Cortex of kidney (tissue), 1 donor: ENCODE results near the gene NRG3.

ENCODE experiments used
- DNase-seq: peaks from one replicate; lab custom pipeline; 2025; lab: John Stamatoyannopoulos, UW

NRG3 gene

DNA sequence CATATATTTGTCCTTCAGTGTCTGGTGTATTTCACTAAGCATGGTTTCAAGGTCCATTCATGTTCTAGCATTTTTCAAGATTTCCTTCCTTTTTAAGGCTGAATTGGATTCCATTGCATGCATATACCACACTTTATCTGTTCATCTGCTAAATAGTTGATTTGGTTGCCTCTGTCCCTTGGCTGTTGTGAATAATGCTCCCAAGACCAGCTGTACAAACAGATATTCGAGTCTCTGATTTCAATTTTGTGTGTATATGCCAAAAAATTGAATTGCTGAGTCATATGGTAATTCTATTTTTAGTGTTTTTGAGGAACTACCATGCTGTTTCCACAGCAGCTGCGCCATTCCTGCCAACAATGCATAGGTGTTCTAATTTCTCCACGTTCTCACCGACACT lies 216.4 kb downstream of the NRG3 start:
- no peak for DNase-seq

DNA sequence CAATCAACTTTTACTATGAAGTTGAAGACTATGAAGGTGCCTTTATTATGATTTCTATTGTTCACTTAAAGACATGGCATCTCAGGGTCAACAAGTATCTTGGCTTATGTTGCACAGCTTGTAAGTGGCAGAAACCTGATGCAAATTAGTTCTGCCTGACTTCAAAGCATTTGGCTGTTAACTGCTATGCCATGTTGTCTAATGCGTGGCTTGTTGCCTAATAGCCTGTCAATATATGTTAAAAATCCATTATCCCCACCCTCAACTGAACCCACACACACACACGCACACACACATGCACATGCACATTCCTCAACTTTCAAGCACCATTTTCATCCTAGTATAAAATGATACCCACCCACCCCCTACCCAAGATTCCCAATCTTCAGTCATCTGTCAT lies 217.1 kb downstream of the NRG3 start:
- no peak for DNase-seq

DNA sequence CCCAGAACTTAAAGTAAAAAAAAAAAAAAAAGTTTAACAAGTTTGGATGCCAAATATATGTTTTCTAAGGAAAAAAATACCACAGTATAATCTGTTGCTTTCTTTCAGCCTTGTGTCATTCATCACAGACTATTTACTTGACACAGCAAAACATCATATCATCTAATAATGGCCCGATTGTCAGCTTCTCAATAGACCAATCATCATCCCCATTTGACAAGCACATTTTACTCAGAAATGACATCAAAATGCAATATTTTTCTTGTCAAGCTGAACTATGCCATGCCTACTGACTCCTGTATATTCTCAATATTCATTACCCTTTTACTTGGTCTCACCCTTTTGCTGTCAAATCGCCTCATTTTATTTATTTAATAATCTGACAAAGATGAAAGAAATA lies 249.7 kb downstream of the NRG3 start:
- DNase-seq, result no peak

DNA sequence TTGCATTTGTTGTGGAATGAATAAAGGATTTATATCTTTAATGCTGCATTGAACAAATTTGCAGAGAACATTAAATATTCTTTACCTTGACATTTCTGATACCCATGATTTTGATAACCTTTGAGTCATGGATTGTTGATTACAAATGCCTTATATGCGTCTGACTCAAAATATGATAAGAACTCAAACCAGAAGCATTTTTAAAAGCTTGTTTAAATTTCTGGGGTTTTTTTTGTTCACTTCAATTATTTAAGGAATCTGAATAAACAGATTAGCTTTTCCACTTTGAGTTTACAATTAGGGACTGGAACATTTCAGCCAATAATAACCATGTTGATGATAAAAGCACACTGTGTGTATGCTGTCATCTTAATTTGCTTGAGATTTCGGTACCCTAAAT lies 253.5 kb downstream of the NRG3 start:
- DNase-seq, result no peak

DNA sequence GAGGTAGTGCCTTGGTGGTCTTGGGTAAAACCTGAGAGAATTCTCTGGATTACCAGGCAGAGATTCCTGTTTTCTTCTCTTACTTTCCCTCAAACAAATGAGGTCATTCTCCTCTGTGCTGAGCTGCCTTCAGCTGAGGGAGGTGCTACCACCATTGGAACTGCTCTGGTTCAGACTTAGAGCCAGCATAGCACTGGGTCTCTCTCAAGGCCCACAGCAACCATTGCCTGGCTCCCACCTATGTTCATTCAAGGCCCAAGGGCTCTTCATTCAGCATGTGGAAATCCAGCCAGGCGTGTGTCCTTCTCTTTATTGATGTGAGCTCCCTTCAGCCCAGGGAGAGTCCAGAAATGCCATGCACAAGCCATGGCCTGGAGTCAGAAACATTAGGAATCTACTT lies 261.1 kb downstream of the NRG3 start:
- DNase-seq, result no peak

DNA sequence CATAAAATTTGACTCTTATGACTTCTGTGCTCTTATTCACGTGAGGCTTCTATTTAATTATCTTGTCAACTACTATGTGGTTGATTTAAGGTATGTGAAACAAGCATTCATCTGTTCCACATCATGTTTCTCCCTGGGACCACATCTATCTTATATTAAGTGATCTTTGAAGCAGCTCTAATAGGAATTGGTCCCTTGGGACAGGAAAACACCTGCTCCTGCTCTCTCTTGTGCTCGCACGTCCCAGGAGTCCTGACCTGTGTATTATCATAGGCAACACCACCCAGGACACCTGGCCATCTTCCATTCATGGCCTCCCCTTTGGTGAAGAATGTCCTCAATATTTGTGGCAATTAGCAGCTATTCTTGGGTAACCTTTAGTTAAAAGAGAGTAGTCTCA lies 269.2 kb downstream of the NRG3 start:
- DNase-seq, result no peak

DNA sequence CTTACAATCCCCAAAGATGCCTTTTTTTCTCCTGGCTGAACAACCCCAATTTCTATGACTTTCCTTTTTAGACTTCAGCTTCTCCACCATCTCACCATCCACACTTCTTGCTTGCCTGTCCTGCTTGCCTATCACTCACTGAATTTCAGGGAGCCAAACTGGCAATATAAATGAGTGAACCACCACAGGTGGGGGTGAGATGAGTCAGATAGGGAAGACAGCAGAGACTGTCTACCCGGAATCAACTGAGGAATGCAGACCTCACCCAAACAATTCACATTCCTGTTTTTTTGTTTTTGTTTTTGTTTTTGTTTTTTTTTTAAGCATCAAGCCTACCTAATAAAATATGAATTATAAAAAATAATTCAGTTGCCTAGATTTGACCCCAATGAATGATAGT lies 273.8 kb downstream of the NRG3 start:
- no peak for DNase-seq

DNA sequence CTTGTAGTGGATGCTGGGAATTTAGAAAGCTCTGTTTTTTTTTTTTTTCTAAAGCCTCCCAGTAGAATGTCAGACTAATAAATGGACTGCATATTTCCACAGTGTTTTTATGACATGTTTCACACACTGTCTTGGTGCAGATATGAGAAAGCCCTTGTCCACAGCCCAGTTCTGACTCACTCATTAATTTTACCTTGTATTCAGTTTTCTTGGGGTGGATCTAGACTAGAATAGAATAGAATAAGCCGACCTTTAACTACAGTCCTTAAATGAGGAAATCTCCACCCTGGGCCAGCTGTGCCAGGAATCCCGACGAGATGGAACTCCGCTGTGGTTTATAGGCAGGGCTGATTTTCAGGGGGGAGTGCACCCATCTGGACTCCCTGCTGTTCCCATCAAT lies 274.7 kb downstream of the NRG3 start:
- DNase-seq, result no peak

DNA sequence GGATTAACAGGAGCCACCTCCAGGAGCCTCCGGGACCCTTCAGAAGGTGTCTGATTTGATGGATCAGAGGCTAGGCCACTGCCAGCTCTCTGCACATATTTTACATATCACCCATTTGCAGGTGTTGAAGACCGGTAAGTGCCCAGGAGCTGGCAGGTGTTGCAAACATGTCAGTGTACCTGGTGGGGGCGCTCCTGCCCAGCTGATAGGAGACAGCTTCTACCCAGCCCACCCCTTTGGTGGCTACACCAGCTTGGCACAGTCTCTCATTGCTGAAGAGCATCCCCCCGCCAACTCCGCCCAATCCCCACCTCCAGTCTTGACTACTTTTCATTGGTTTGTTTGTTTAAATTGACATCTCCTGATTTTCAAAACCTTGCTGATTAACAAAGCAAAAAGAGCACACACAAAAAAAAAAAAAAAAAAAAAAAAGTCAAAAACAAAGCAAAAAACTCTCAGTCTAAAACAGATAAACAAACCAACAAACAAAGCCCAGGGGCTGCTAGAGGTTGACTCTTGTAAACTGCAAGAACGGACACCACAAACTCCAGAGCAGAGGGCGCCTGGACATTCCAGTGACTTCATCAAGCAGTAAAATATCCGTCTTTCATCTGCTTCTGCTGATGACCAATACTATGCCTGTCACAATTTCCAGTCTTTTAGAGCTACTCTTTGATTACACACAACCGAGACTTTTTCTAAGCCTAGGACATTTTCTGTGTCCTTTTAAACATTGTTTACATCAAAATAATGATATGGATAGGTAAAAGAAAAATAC lies 275.3 kb downstream of the NRG3 start:
- DNase-seq, result no peak

DNA sequence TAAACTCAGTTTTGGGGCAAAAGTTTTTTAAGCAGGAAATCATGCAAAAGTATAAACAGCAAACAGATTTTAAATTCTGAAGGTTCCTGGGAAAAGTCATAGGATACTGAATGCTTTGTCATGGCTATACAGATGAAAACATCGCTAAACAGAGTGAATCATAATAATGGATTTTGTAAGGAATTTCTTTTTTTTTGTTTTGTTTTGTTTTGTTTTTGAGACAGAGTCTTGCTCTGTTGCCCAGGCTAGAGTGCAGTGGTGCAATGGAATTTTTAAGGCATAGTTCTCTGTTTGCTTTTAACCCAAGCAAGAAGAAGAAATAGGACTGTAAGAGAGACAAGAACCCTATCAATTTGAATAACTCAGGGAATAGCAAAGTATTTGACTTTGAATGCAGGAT lies 285.3 kb downstream of the NRG3 start:
- no peak for DNase-seq

DNA sequence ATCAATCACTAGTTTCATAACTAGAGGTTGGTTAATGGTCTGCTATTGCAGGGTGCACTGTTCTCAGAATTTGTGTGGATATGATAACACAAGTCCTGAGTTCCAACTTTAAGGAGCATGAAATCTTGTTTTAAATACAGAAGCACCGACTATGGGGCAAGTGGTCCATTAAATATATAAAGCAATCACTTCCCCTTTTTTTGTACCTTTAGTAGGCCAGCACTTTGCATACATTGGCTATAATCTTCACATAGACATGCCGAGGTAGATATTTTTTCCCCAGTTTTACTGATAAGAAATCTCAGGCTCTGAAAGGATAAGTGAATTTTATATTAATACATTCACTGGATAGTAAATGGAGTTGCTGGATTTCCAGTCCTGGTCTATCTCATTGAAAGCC lies 286.3 kb downstream of the NRG3 start:
- no peak for DNase-seq

DNA sequence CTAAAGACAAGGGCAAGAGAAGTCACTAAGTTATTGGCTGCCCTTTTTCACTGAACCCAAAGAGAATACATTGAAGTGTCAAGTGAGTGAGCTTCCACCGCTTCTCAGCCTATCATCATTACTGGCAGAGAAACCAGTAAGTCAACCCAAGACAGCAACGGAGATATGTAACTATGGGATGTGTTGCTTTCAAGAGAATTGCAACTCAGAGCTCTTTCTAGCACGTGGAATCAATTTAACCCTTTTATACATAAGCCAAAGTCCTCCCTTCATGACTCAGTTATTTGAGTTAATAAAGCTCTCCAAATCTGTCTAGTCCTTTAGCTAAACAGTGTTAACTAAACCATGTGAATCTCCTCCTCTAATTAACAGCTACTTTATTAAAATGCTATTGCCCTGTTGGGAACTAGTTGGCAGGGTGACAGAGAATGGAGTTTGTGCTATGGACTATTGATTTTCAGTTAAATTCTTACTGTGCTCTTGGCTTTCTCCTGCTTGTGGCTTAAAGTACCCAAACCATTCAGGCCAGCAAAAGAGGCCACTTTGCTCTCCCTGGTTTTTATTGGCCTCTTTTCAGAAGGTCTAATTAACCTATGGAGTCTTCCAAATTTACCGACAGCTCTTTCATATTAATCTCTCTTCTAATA lies 287.7 kb downstream of the NRG3 start:
- no peak for DNase-seq

DNA sequence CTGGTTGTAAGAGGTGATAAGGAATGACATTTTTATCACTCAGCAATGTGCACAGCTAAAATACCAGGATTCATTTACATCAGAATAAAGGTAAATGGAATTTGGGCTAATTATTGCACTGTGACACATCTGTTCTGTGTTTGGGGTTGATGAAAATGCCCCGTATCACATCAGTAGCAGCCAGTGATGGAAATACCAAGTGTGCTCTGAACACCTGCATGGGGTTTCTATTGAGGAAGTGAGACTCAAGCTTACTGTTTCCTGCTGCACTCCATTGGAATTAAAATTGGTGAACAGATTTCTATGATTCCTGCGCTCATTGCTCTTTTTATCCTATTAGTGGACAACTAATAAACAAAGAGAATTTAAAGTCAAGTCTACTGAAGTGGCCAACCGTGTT lies 296.9 kb downstream of the NRG3 start:
- DNase-seq, result no peak

DNA sequence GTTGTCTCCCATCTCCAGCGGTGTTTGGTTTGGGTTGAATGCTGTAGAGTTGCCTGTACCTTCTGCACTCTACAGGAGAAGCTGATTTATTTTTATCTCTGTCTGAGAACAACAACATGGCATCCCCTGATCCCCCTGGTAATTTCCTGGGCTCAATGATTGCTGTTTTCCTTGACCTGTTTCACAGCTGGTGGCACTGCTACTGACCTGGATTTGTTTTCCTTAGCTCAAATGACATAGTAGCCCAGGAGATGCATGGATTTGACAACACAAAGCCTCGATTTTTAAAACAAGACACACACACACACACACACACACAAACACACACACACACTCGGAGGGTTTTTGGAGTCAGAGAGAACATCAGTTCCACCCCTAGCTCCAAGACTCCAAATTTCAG lies 301.6 kb downstream of the NRG3 start:
- no peak for DNase-seq

DNA sequence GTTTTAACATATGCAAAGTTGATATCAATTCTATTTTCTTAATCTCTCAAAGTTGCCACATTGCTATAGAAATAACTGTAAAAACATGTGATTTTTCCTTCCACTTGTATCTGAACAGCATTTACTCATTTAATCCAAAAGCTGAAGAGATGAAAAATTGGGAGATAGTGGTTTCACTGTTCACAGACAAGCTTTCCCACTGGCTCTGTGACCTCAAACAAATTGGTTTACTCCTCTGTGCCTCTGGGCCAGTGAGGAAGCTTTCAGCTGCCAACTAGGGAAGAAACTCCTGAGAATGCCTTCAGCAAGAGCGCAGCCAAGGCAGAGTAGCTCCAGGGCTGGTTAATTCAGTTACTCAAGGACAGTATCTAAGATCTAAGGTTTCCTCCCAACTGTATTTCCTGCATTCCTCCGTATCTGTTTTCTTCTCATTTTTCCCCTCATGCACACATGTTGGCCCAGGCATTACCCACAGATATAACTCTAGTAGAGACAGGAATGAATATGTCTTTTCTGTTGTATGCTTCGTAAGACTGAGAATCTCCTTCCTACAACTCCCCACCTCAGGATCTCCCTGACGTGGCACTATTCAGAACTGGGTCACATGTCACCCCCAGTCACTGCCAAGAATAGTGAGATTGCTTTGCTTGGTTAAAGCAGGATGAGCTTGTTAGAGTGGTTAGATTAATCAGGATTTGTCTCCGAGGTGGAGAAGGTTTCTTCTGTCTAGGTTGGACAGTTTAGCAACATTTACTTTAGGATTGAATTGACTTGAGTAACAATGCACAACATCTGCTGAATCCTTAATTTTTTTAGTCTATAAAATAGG lies 315.7 kb downstream of the NRG3 start:
- no peak for DNase-seq

DNA sequence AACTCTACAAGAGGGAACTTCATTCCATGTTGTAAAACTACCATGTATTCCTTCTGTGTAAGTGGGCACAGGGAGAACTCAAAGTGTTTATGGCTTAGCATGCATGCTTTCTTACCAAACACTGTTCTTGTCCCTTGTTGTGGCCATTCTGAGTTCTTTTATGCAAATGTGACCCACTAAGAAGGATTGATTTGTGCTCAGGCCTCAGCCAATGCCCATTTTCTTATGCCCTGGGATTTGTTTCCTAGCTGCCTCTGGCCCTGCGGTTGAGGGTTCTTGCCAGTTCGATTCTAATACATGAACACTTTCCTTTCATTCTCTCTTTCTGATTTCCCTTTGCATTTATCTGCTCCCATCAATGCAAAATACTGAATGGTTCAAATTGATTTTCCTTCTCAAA lies 316.7 kb downstream of the NRG3 start:
- no peak for DNase-seq

DNA sequence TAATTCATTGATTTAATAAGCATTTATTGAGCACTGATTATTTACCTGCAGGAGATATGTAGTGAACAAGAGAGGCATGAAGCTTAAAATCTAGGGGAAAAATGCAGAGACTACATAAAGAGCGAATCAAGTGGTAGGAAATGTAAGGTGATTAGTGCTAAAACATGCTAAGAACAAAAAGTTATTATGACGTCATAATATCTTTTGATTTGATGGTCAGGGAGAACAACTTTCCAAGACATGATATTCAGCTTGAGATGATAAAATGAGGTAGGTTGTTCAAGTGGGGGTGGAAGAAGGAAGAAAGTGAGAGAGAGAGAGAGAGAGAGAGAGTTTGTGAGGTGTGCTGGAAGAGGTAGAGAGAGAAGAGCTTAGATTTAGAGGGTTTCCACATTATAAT lies 317.7 kb downstream of the NRG3 start:
- no peak for DNase-seq

DNA sequence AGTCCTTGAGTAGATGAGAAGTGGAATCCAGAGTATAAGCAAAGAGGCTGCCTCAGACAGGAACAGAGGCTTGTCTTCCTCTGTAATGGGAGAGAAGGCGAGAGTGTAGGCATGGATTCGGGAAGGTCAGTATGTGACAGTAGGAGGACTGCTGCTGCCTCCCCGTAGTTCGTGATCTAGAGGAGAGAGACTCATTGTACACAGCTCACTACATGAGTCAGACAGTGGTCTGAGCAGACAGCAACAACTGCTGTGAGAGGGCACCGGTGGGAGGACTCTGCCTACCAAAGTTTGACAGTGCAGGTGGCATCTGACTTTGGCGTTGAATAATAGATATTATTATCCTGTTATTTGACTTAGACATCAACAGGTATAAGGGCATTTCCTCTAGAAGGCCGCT lies 319.4 kb downstream of the NRG3 start:
- DNase-seq, result no peak

DNA sequence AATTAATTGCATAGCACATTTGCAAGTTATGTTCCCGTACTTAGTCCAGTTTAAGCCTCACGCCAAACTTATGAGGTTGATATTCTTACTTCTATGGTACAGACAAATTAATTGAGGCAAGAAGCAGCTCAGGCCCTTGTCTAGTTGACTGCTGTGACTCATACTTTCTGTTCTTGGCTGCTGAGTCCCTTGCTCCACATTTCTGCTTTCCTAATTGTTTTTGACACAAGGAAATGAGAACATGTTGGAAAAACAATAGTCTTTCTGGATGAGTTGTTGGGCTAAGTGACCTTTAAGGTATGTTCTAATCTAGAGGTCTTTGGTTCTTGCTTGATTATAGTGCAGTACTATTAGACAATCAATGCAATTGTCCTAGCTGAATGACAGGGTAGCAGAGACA lies 331.8 kb downstream of the NRG3 start:
- DNase-seq, result no peak

DNA sequence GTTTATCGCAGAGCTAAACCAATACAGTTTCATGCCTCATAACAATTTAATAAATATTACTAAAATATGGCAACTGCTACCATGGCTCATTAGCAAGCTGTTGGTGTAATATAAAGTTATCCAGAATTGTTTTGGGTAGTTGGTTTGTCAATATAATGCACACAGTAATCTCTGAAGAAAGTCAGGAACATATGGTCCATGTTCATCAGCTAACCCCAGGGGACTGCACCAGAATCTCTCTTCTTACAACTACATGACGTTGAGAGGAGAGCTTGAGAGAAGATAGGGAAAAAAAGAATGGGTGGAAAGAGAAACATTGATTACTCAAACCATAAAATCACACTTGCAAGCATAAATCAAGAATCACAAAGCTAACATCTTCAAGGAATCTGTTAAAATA lies 333.7 kb downstream of the NRG3 start:
- no peak for DNase-seq

DNA sequence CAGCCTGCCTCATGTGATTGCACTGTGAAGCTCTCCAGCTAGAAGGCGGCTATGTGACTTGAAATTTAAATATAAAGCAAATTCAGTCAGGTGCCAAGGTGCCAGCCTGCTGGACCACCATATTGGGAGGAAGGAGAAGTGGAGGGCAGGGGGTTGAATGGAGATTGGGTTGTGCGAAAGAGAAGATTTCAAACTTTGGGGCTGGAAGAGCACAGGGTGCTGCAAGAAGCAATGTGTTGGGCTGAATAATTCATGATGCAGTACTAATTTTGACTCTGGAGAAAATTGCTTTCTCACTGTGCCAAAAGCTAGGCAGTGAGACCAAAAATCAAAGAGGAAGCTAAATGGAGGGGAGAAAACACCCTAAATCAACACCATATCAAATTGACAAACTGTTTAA lies 335.3 kb downstream of the NRG3 start:
- no peak for DNase-seq

DNA sequence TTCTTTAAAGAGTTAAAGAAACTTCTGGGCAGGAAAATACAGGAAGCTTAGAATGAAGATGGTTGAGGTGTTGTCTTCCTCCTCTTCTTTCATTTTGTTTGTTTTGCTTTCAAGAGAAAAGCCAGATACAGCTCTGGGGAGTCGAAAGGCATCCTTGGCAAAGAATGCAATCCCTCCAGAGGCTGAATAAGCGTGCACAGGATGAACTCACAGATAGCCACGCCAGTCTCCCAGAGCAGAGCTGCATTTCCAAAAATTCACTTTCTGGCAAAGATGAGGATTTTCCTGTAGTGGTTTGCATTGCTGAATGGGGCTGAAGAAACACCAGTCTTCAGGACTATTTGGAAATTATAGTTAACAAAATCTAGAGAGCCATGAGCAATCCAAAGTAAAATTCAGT lies 336.4 kb downstream of the NRG3 start:
- DNase-seq, result no peak

DNA sequence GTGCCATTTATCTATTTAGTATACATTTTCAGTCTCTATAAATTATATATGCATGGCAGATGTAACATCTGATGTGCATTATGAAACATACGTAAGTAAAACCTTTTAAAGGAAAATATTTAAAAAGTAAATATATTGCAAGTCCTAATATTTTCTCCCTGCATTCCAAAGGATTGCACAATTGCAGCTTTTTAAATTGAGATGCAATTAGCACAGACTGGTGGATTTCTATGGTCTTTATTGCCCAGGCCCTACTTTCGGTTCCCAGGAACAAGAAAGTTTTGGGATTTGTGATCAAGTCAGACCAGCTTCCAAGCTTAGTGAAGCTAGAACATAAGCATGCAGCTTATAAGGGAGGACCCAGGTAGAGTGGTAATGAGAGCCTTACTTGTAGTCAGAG lies 337.8 kb downstream of the NRG3 start:
- DNase-seq, result no peak
